Testis (tissue), 3 donors: ENCODE results near the gene HACL1. TPM values are rescaled to one million over a fixed set of nuclear protein-coding genes. Genes with fewer than 3 reads are reported as not detected.
A peak's percentile ranks its signal among the peaks of the same experiment; 100 is the strongest.

Experiments
- DNase-seq: peaks from one replicate; pipeline ENCODE4 v3.0.0-alpha.2; 2019
- H3K27ac ChIP-seq, 2 donors: fragments of 200-600 bp; sonication (generic); one replicate each; pipeline ENCODE4 v1.5.1; 2019
- H3K27me3 ChIP-seq: fragments of 200-600 bp; sonication (generic); one replicate; pipeline ENCODE4 v1.5.1; 2019
- H3K36me3 ChIP-seq: fragments of 200-600 bp; sonication (generic); one replicate; pipeline ENCODE4 v1.5.1; 2017; ENCODE audit warnings: low read depth; ENCODE audit errors: missing control alignments
- H3K4me1 ChIP-seq: fragments of 200-600 bp; sonication (generic); one replicate; pipeline ENCODE4 v1.5.1; 2019
- H3K4me3 ChIP-seq, 2 donors: fragments of 200-600 bp; sonication (generic); one replicate each; pipeline ENCODE4 v1.5.1; 2017 to 2019
- H3K9me3 ChIP-seq: fragments of 200-600 bp; sonication (generic); one replicate; pipeline ENCODE4 v1.5.1; 2017
- CTCF ChIP-seq, 3 experiments: fragments of 450-650 bp in 2 of 3; fragments of 200-600 bp in 1 of 3; sonication (generic) in 1 of 3; IDR thresholded peaks; one replicate each; pipeline ENCODE4 v1.5.1; 2016 to 2019; ENCODE audit warnings: antibody characterized with exemption in 3 of 3, mild to moderate bottlenecking in 2 of 3, moderate library complexity in 1 of 3
- POLR2A ChIP-seq: fragments of 450-650 bp; IDR thresholded peaks from one replicate; pipeline ENCODE4 v1.6.1; 2017; ENCODE audit warnings: antibody characterized with exemption, mild to moderate bottlenecking, moderate library complexity
- WGBS, 2 donors: methylation state at CpG; one replicate each; pipeline ENCODE4 v1.1.5; 2018; 5-methylcytosine and 5-hydroxymethylcytosine counted together
- intact Hi-C: fragments of 100-400 bp; cut with DNase I; formaldehyde crosslinking; loops from one replicate; pipeline ENCODE4 v1.15.1; 2023; ENCODE audit warnings: low total_unique reads
- polyA plus RNA-seq: library from polyadenylated mRNA; stranded (reverse); fragments of 350-450 nt; fragmentation: Illumina TruSeq; extraction: RNeasy Lipid Tissue Mini Kit (QIAGEN cat#74804); gene quantifications from one replicate; pipeline ENCODE4 v1.2.3, GENCODE V29; 2014; ENCODE audit warnings: low read depth, low replicate concordance; ENCODE audit not compliant: insufficient read depth
- total RNA-seq, 2 donors: library from RNA; depleted of rRNA; stranded (reverse); fragments of >200 nt; gene quantifications; one replicate each; pipeline ENCODE4 v1.2.3, GENCODE V29; 2016

Gene HACL1
- total and polyA plus RNA-seq, 3 donors from 2014 or later, result 35.7 to 44.3 (median 42.2) TPM

DNA sequence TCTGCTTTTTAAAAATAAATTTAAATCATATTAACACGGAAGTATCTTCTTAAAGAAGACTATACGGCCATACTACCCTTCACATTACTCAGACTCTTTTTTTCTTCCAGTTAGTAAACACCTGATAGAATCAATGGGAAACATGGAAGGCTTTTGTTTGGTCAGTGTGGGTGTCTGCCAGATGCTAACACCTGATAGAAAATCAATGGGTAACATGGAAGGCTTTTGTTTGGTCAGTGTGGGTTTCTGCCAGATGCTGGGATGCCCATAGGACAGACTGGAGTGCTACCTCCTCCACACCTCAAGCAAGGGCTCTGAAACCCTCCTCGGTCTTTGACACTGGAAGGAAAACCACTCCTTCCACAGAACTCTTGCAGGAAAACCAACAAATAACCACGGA, 29.2 kb downstream of the HACL1 start:
- H3K36me3 ChIP-seq, result no peaks in the 10 kb centered on the region
- no peaks in the 10 kb centered on the region for H3K4me1 ChIP-seq
- H3K27me3 ChIP-seq, result no peaks in the 10 kb centered on the region
- DNase-seq, result no peak
- TF ChIP-seq POLR2A (no peak), CTCF (IDR thresholded peaks at IDR 0.05) (no peak)
- no peak overlapping the region for H3K27ac ChIP-seq
- intact Hi-C loops, result no loop called here
- H3K9me3 ChIP-seq, result no peaks in the 10 kb centered on the region
- H3K4me3 ChIP-seq, result no peak overlapping the region
- 82 to 95% methylated on average over 4 of the region's 4 CpGs for WGBS, 2 donors

- 67 to 77% methylated on average over 1 of the region's 1 CpG for WGBS, 2 donors
- DNase-seq, result no peak
- no peaks in the 10 kb centered on the region for H3K27me3 ChIP-seq
- no peak overlapping the region for H3K4me3 ChIP-seq
- H3K27ac ChIP-seq, result no peak overlapping the region
- intact Hi-C loops, result no loop called here
- no peak for TF ChIP-seq CTCF (IDR thresholded peaks at IDR 0.05)
- no peak for TF ChIP-seq POLR2A
- H3K4me1 ChIP-seq, result no peaks in the 10 kb centered on the region
- H3K36me3 ChIP-seq, result no peaks in the 10 kb centered on the region
- H3K9me3 ChIP-seq, result no peaks in the 10 kb centered on the region
Observed at GRCh38 chr3:15563190-15563589, 38.2 kb downstream of the HACL1 start.

DNA sequence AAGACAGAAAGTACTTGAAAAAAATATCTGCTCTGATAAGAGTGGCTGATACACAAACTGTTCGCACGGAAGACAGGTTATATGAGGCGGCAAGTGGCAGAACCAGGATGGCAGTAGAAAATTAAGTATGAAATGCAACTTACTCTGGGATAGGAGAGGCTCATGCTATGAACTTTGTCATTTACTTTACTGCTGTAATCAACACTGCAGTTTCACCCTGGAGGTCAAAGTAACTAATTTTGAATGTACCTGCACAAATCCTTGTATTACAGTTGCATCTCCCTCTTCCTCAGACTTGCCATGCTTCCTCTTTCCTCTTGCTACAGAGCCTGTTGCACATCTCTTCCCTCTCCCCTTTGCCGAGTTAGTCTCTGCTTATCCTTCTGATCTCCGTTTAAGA, 38.8 kb downstream of the HACL1 start:
- H3K27ac ChIP-seq, result no peak overlapping the region
- no peak for DNase-seq
- no peaks in the 10 kb centered on the region for H3K27me3 ChIP-seq
- H3K9me3 ChIP-seq, result no peaks in the 10 kb centered on the region
- no peak overlapping the region for H3K4me3 ChIP-seq
- H3K4me1 ChIP-seq, result no peaks in the 10 kb centered on the region
- WGBS, 2 donors, result 81 to 89% methylated on average over 5 of the region's 5 CpGs
- TF ChIP-seq POLR2A, result no peak
- TF ChIP-seq CTCF (IDR thresholded peaks at IDR 0.05), result no peak
- intact Hi-C loops, result no loop called here
- no peaks in the 10 kb centered on the region for H3K36me3 ChIP-seq

DNA sequence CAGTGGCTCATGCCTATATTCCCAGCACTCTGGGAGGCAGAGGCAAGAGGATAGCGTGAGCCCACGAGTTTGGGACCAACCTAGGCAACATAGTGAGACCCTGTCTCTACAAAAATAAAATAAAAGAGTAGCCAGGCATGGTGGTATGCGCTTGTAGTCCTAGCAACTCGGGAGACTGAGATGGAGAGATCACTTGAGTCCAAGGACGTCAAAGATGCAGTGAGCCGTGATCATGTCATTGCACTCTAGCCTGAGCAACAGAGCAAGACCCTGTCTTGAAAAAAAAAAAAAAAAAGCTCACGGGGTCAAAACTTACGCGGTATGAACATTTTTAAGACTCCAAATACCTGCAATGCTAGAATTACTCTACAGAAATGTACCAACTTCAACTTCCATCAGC, 42.8 kb downstream of the HACL1 start:
- Histone ChIP-seq H3K36me3 (no peaks in the 10 kb centered on the region), H3K4me1 (no peaks in the 10 kb centered on the region), H3K27me3 (no peaks in the 10 kb centered on the region), H3K9me3 (no peaks in the 10 kb centered on the region), H3K27ac (no peak overlapping the region), H3K4me3 (no peak overlapping the region)
- no peak for TF ChIP-seq POLR2A
- no peak for TF ChIP-seq CTCF (IDR thresholded peaks at IDR 0.05)
- no peak for DNase-seq
- intact Hi-C loops, result loop anchor here (10.0 kb wide), 1 partner anchor 144 kb away; no protein-coding TSS in a partner anchor
- 90% methylated on average over 9 of the region's 9 CpGs for WGBS, 2 donors

GRCh38 chr3:15557511-15557946, 43.8 kb downstream of the HACL1 start:
- Histone ChIP-seq H3K9me3 (no peaks in the 10 kb centered on the region), H3K27me3 (no peaks in the 10 kb centered on the region), H3K27ac (no peak overlapping the region), H3K4me1 (no peaks in the 10 kb centered on the region), H3K4me3 (no peak overlapping the region), H3K36me3 (no peaks in the 10 kb centered on the region)
- TF ChIP-seq POLR2A, result no peak
- TF ChIP-seq CTCF (IDR thresholded peaks at IDR 0.05), result peak; percentile 67 to 72 (median 71)
- intact Hi-C loops, result loop anchor here (10.0 kb wide), 1 partner anchor 143 kb away; no protein-coding TSS in a partner anchor
- WGBS, 2 donors, result 9 to 19% methylated on average over 3 of the region's 3 CpGs
- DNase-seq, result peak; percentile 79
